Coronary artery (tissue), 2 donors: ENCODE measurements around the gene KRT82.

ENCODE experiments used
- DNase-seq: peaks from one replicate; pipeline ENCODE4 v3.0.0-alpha.2; 2017; ENCODE audit warnings: low spot score
- H3K27ac ChIP-seq, 2 donors: fragments of 200-600 bp; sonication (generic); one replicate each; pipeline ENCODE4 v1.5.1; 2016 to 2019
- H3K4me3 ChIP-seq: fragments of 200-600 bp; sonication (generic); 2 replicates; pipeline ENCODE4 v1.5.1; 2016; ENCODE audit warnings: mild to moderate bottlenecking, moderate library complexity
- CTCF ChIP-seq: fragments of 200-600 bp; sonication (generic); IDR thresholded peaks from one replicate; pipeline ENCODE4 v1.5.1; 2019; ENCODE audit warnings: antibody characterized with exemption

Gene KRT82

GRCh38 chr12:52400906-52401305, 5.2 kb downstream of the KRT82 start:
- Histone ChIP-seq H3K4me3 (no peak overlapping the region), H3K27ac (no peak overlapping the region)
- DNase-seq, result no peak
- TF ChIP-seq CTCF, result no peak

GRCh38 chr12:52399756-52400155, 6.4 kb downstream of the KRT82 start:
- TF ChIP-seq CTCF, result no peak
- Histone ChIP-seq H3K27ac (no peak overlapping the region), H3K4me3 (no peak overlapping the region)
- no peak for DNase-seq

GRCh38 chr12:52398176-52398575, 8.0 kb downstream of the KRT82 start:
- no peak overlapping the region for H3K4me3 ChIP-seq
- DNase-seq, result no peak

GRCh38 chr12:52396656-52397055, 9.5 kb downstream of the KRT82 start:
- no peak for TF ChIP-seq CTCF
- H3K27ac ChIP-seq, result no peak overlapping the region
- no peak overlapping the region for H3K4me3 ChIP-seq
- DNase-seq, result no peak

More at GRCh38 chr12:52398176-52398575, 8.0 kb downstream of the KRT82 start:
- H3K27ac ChIP-seq, result no peak overlapping the region
- no peak for TF ChIP-seq CTCF

GRCh38 chr12:52395761-52396434, 10.2 kb downstream of the KRT82 start:
- no peak for DNase-seq
- H3K27ac ChIP-seq, result no peak overlapping the region
- TF ChIP-seq CTCF, result no peak
- H3K4me3 ChIP-seq, result no peak overlapping the region

GRCh38 chr12:52394836-52395405, 11.2 kb downstream of the KRT82 start:
- Histone ChIP-seq H3K4me3 (no peak overlapping the region), H3K27ac (no peak overlapping the region)
- no peak for TF ChIP-seq CTCF
- no peak for DNase-seq

- TF ChIP-seq CTCF, result no peak
- H3K4me3 ChIP-seq, result no peak overlapping the region
- no peak for DNase-seq
- no peak overlapping the region for H3K27ac ChIP-seq
These were observed 13.6 kb downstream of the KRT82 start for GRCh38 chr12:52392465-52393007.
